K562 (cell line): Measurements from ENCODE around the gene KNDC1. TPM values are rescaled to one million over a fixed set of nuclear protein-coding genes. Genes with fewer than 3 reads are reported as not detected.

ENCODE experiments used
- ATAC-seq: fragments of 200-7000 bp; cut with Tn5 transposase; 3 replicates; pipeline ENCODE4 v1.9.1; 2020; ENCODE audit warnings: moderate library complexity
- BruUV-seq: library from RNA; stranded (reverse); fragments of 400-500 nt; replicated peaks from 2 replicates; lab custom pipeline; 2021; lab: Mats Ljungman, UMichigan
- CTCF ChIA-PET: fragments of 300-600 bp; formaldehyde crosslinking; extraction: SDS; loops from one replicate; lab custom pipeline; 2021; ENCODE audit warnings: low intra/inter-chr PET ratio; lab: Yijun Ruan, JAX
- POLR2A ChIA-PET: fragments of 300-600, 350-650 bp; sonication (Branson Sonifier 250); formaldehyde crosslinking; extraction: SDS; loops from one replicate; lab custom pipeline; 2021; ENCODE audit warnings: antibody characterized with exemption, inconsistent platforms; lab: Yijun Ruan, JAX
- DNase-seq, 4 experiments: peaks; one replicate each; pipeline versions ENCODE4 v3.0.0 to v3.0.0-alpha.2; 2011 to 2018; ENCODE audit warnings: low spot score in 3 of 4, mixed read lengths in 3 of 4; ENCODE audit errors: extremely low read depth in 1 of 4
- FAIRE-seq: peaks from 2 replicates; lab custom pipeline; 2011; peaks lifted over from hg19 to GRCh38; lab: Jason Lieb, UNC
- H2AFZ ChIP-seq: 2 replicates; pipeline ENCODE4 v1.6.0; 2011; ENCODE audit warnings: low read depth, low read length, control low read depth, inconsistent platforms
- H3K27ac ChIP-seq: fragments of 200-600 bp; 3 replicates; pipeline ENCODE4 v1.8.0; 2011; ENCODE audit warnings: low read depth, mild to moderate bottlenecking, control low read depth, inconsistent platforms, low read length, moderate library complexity, mixed read lengths; ENCODE audit errors: extremely low read depth
- H3K27me3 ChIP-seq, 2 experiments: fragments of 300-600 bp in 1 of 2; 2 replicates in 1 of 2; 3 replicates in 1 of 2; pipeline versions ENCODE4 v1.6.0 to v1.8.0; 2011; ENCODE audit warnings: inconsistent platforms in 2 of 2, low read length in 2 of 2, mild to moderate bottlenecking in 1 of 2, mixed read lengths in 1 of 2, moderate library complexity in 1 of 2; ENCODE audit not compliant: control insufficient read depth in 2 of 2, insufficient read depth in 2 of 2
- H3K36me3 ChIP-seq: fragments of 300-600 bp; 3 replicates; pipeline ENCODE4 v1.8.0; 2011; ENCODE audit warnings: mild to moderate bottlenecking, low read length, inconsistent platforms; ENCODE audit not compliant: control insufficient read depth, insufficient read depth
- H3K4me1 ChIP-seq, 2 experiments: fragments of 200-600 bp in 1 of 2; replicated peaks in 1 of 2; 2 replicates in 1 of 2; 3 replicates in 1 of 2; pipeline versions ENCODE4 v1.5.1 to v1.8.0; 2011; ENCODE audit warnings: inconsistent platforms in 2 of 2, low read length in 2 of 2, mild to moderate bottlenecking in 1 of 2, mixed read lengths in 1 of 2, moderate library complexity in 1 of 2; ENCODE audit not compliant: control insufficient read depth in 2 of 2, insufficient read depth in 2 of 2
- H3K4me2 ChIP-seq: 2 replicates; pipeline ENCODE4 v1.6.1; 2011; ENCODE audit warnings: low read length, control low read depth, inconsistent platforms, mixed read lengths; ENCODE audit not compliant: insufficient read depth
- H3K4me3 ChIP-seq: fragments of 200-600 bp; sonication (generic), shearing (Covaris generic); 2 replicates; pipeline ENCODE4 v1.5.1; 2016; ENCODE audit warnings: control low read depth, inconsistent platforms
- H3K79me2 ChIP-seq: fragments of 200-600 bp; 3 replicates; pipeline ENCODE4 v1.8.0; 2011; ENCODE audit warnings: low read length, inconsistent platforms; ENCODE audit not compliant: control insufficient read depth, insufficient read depth
- H3K9ac ChIP-seq, 2 experiments: 2 replicates each; pipeline versions ENCODE4 v1.6.0 to v1.6.1; 2011; ENCODE audit warnings: low read depth in 2 of 2, low read length in 2 of 2, control low read depth in 1 of 2, inconsistent platforms in 1 of 2, mild to moderate bottlenecking in 1 of 2, mixed read lengths in 1 of 2; ENCODE audit not compliant: insufficient read depth in 1 of 2
- H3K9me1 ChIP-seq: one replicate; pipeline ENCODE4 v1.6.0; 2011; ENCODE audit warnings: inconsistent platforms, mild to moderate bottlenecking, low read length, moderate library complexity; ENCODE audit not compliant: control insufficient read depth, insufficient read depth
- H3K9me3 ChIP-seq: replicated peaks from 2 replicates; pipeline ENCODE4 v1.5.1; 2011; ENCODE audit warnings: low read depth, low read length, inconsistent platforms; ENCODE audit not compliant: control insufficient read depth, insufficient read depth
- H4K20me1 ChIP-seq: replicated peaks from 2 replicates; pipeline ENCODE4 v1.6.1; 2011; ENCODE audit warnings: low read length, inconsistent platforms, mixed read lengths; ENCODE audit not compliant: control insufficient read depth, insufficient read depth
- CBX5 ChIP-seq: IDR thresholded peaks from 2 replicates; pipeline ENCODE4 v1.6.1; 2014; ENCODE audit warnings: low read depth, borderline replicate concordance
- DIDO1 ChIP-seq: fragments of 450-650 bp; IDR thresholded peaks from 2 replicates; pipeline ENCODE4 v1.6.1; 2016; ENCODE audit warnings: low read depth, missing biosample characterization, missing genetic modification characterization
- PYGO2 ChIP-seq: fragments of 450-650 bp; IDR thresholded peaks from 2 replicates; pipeline ENCODE4 v1.6.1; 2016; ENCODE audit warnings: mild to moderate bottlenecking, missing genetic modification characterization, moderate library complexity, missing compliant biosample characterization
- ZNF384 ChIP-seq: IDR thresholded peaks from 2 replicates; pipeline ENCODE4 v1.6.1; 2012; ENCODE audit warnings: low read depth, low read length, improper control_type of control experiment
- WGBS: fragments of 100-300 bp; shearing (Covaris generic); methylation state at CpG from one replicate; pipeline ENCODE4 v1.1.6; 2016; ENCODE audit warnings: low coverage, mixed read lengths; ENCODE audit not compliant: insufficient coverage; ENCODE audit errors: missing lambda C conversion rate; 5-methylcytosine and 5-hydroxymethylcytosine counted together
- in situ Hi-C: fragments of 300-500 bp; cut with MboI; formaldehyde crosslinking; loops from 4 replicates; pipeline ENCODE4 v1.15.0; 2018; ENCODE audit warnings: inconsistent platforms, mixed read lengths
- intact Hi-C: fragments of 100-400 bp; cut with micrococcal nuclease; formaldehyde crosslinking; loops from 2 replicates; pipeline ENCODE4 v1.14.2; 2022
- polyA plus RNA-seq, 8 experiments: library from polyadenylated mRNA; depleted of rRNA in 4 of 8; stranded (reverse) in 5 of 8; unstranded in 3 of 8; fragments of >200 nt; fragmentation: Nextera tagmentation in 2 of 8; fragmentation: Illumina TruSeq in 1 of 8; extraction: Ambion mirVana in 2 of 8; extraction: Trizol in 1 of 8; gene quantifications; 2 replicates each; pipeline versions ENCODE4 v1.2.1 to v1.2.3, GENCODE V29; 2011 to 2014; ENCODE audit warnings: inconsistent platforms in 1 of 8, missing spikeins in 1 of 8
- total RNA-seq, 7 experiments: library from RNA; depleted of rRNA in 6 of 7; stranded (reverse); fragments of >200 nt in 6 of 7; fragmentation: Illumina TruSeq in 2 of 7; extraction: Trizol in 2 of 7; gene quantifications; 2 replicates each; pipeline versions ENCODE4 v1.2.1 to v1.2.3, GENCODE V29; 2011 to 2021; ENCODE audit warnings: low replicate concordance in 1 of 7
- TF ChIP-seq, protein P1 (sequence below): fragments of 450-650 bp; conservative IDR thresholded peaks from 2 replicates; pipeline ENCODE4 v1.6.1; 2016; ENCODE audit warnings: missing genetic modification characterization, low read depth, mild to moderate bottlenecking, control low read depth, missing compliant biosample characterization

KNDC1 gene
- total and polyA plus RNA-seq, 9 of the 15 experiments (the other 6 are each of a cell fraction or from before 2014, with no cell fraction given) = 0.07 to 0.26 (median 0.11) TPM; not detected in 6

DNA sequence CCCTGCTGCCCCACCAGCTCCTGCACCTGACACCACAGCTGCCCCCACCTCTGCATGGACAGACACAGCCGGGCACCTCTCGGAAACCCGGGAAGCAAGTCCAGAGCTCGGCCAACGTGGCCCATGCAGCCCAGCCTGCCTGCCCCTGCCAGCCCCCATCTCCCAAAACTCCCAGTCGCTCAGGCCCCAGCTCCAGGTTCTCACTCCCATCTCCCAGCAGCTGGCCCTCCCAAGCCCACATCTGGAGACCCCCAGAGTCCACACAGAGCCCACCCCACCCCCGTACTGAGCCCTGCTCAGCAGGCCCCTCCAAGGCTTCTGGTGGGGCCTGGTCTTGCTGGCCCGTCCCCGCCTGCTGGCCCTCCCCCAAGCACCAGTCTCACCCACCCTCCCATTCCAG lies 37.8 kb downstream of the KNDC1 start:
- no peak for ATAC-seq
- intact Hi-C loops = no loop called here
- no peaks in the 10 kb centered on the region for H3K79me2 ChIP-seq
- ChIA-PET CTCF (no interaction called here), POLR2A (interaction anchor here (0.6 kb wide), 1 partner anchor 317 kb away, joined by 3 read pairs; no protein-coding TSS in a partner anchor)
- DNase-seq = no peak
- no peak overlapping the region for H3K4me3 ChIP-seq
- H4K20me1 ChIP-seq = no peaks in the 10 kb centered on the region
- TF ChIP-seq, protein P1, sequence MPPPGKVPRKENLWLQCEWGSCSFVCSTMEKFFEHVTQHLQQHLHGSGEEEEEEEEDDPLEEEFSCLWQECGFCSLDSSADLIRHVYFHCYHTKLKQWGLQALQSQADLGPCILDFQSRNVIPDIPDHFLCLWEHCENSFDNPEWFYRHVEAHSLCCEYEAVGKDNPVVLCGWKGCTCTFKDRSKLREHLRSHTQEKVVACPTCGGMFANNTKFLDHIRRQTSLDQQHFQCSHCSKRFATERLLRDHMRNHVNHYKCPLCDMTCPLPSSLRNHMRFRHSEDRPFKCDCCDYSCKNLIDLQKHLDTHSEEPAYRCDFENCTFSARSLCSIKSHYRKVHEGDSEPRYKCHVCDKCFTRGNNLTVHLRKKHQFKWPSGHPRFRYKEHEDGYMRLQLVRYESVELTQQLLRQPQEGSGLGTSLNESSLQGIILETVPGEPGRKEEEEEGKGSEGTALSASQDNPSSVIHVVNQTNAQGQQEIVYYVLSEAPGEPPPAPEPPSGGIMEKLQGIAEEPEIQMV = no peak
- TF ChIP-seq CBX5 (no peak), PYGO2 (tag) (no peak), DIDO1 (no peak), ZNF384 (no peak)
- peaks cover 0 to 66% of the 10 kb centered on the region in 2 experiments; a peak in 2 of 5 replicates for H3K4me1 ChIP-seq
- no peak overlapping the region for H2AFZ ChIP-seq
- H3K36me3 ChIP-seq = no peaks in the 10 kb centered on the region
- WGBS = 0% methylated on average over 1 of the region's 9 CpGs
- H3K27ac ChIP-seq = no peak overlapping the region
- in situ Hi-C loops = no loop called here
- H3K27me3 ChIP-seq = peaks cover 14 to 63% of the 10 kb centered on the region in 2 experiments; a peak in 4 of 5 replicates
- no peak overlapping the region for H3K9ac ChIP-seq
- FAIRE-seq = no peak
- H3K4me2 ChIP-seq = no peak overlapping the region
- H3K9me3 ChIP-seq = no peaks in the 10 kb centered on the region
- no peaks in the 10 kb centered on the region for H3K9me1 ChIP-seq
- BruUV-seq = no TSS peak
